GM10266 (cell line): Measurements from ENCODE around the gene ARNT2.

Experiments used
- DNase-seq: peaks from one replicate; pipeline ENCODE4 v3.0.0; 2012; ENCODE audit errors: extremely low spot score
- CTCF ChIP-seq: IDR thresholded peaks from 2 replicates; pipeline ENCODE4 v1.5.1; 2012; ENCODE audit warnings: mild to moderate bottlenecking, low read depth; ENCODE audit not compliant: control insufficient read depth, insufficient read depth; ENCODE audit errors: missing control alignments

The ARNT2 gene

GRCh38 chr15:80441714-80442113 is 37.5 kb downstream of the ARNT2 start:
- DNase-seq: no peak
- TF ChIP-seq CTCF: no peak

- DNase-seq: no peak
- no peak for TF ChIP-seq CTCF
Measured at GRCh38 chr15:80442728-80443403, 38.7 kb downstream of the ARNT2 start.

GRCh38 chr15:80444680-80445251 is 40.6 kb downstream of the ARNT2 start:
- DNase-seq: no peak
- no peak for TF ChIP-seq CTCF

GRCh38 chr15:80445300-80446041 is 41.3 kb downstream of the ARNT2 start:
- no peak for DNase-seq
- TF ChIP-seq CTCF: no peak

GRCh38 chr15:80447077-80447476 is 42.9 kb downstream of the ARNT2 start:
- no peak for TF ChIP-seq CTCF
- DNase-seq: no peak

- no peak for TF ChIP-seq CTCF
- no peak for DNase-seq
Measured at GRCh38 chr15:80449825-80450224, 45.6 kb downstream of the ARNT2 start.
